Panc1 (cell line): ENCODE data around the gene NR0B1. TPM values are rescaled to one million over a fixed set of nuclear protein-coding genes. Genes with fewer than 3 reads are reported as not detected.

Experiments
- ATAC-seq: fragments of 200-7000 bp; cut with Tn5 transposase; 2 replicates; pipeline ENCODE4 v1.9.1; 2020; ENCODE audit warnings: mild to moderate bottlenecking, moderate library complexity
- BruUV-seq: library from RNA; stranded (reverse); fragments of 400-500 nt; replicated peaks from 2 replicates; lab custom pipeline; 2021; lab: Mats Ljungman, UMichigan
- CTCF ChIA-PET: fragments of 300-600 bp; sonication (Branson Sonifier 250); formaldehyde crosslinking; loops from one replicate; lab custom pipeline; 2022; ENCODE audit warnings: antibody characterized with exemption; lab: Charles Lee
- POLR2A ChIA-PET: fragments of 300-600 bp; sonication (Branson Sonifier 250); formaldehyde crosslinking; loops from one replicate; lab custom pipeline; 2022; ENCODE audit warnings: antibody characterized with exemption; lab: Charles Lee
- DNase-seq: peaks from one replicate; pipeline ENCODE4 v3.0.0-alpha.2; 2010; ENCODE audit warnings: low read depth, low spot score
- H3K27ac ChIP-seq: 2 replicates; pipeline ENCODE4 v1.5.1; 2011; ENCODE audit warnings: mild to moderate bottlenecking, low read length, inconsistent platforms
- H3K27me3 ChIP-seq: fragments of 200-500 bp; sonication (Bioruptor generic); 2 replicates; pipeline ENCODE4 v1.6.0; 2014; ENCODE audit warnings: low read length, inconsistent platforms; ENCODE audit not compliant: control insufficient read depth, insufficient read depth
- H3K36me3 ChIP-seq: fragments of 200-500 bp; sonication (Bioruptor generic); 2 replicates; pipeline ENCODE4 v1.5.1; 2014; ENCODE audit warnings: inconsistent platforms, mild to moderate bottlenecking, low read length, moderate library complexity; ENCODE audit not compliant: control insufficient read depth, insufficient read depth
- H3K4me1 ChIP-seq: 2 replicates; pipeline ENCODE4 v1.5.1; 2011; ENCODE audit warnings: inconsistent platforms, mild to moderate bottlenecking, low read length, moderate library complexity; ENCODE audit not compliant: control insufficient read depth, insufficient read depth
- H3K4me3 ChIP-seq, 2 experiments: 2 replicates each; pipeline ENCODE4 v1.5.1; 2011 to 2012; ENCODE audit warnings: low read depth in 2 of 2, low read length in 2 of 2, mild to moderate bottlenecking in 2 of 2, inconsistent platforms in 1 of 2, moderate library complexity in 1 of 2
- H3K9me3 ChIP-seq: fragments of 200-500 bp; sonication (Bioruptor generic); 2 replicates; pipeline ENCODE4 v1.5.1; 2014; ENCODE audit warnings: low read depth, mild to moderate bottlenecking, inconsistent platforms, low read length, moderate library complexity; ENCODE audit not compliant: control insufficient read depth, insufficient read depth
- POLR2AphosphoS5 ChIP-seq: IDR thresholded peaks from 2 replicates; pipeline ENCODE4 v1.6.1; 2012; ENCODE audit warnings: mild to moderate bottlenecking, low read depth, low read length, moderate library complexity
- REST ChIP-seq, 2 experiments: IDR thresholded peaks; 2 replicates each; pipeline ENCODE4 v1.6.1; 2011 to 2012; ENCODE audit warnings: low read depth in 2 of 2, control low read depth in 1 of 2, low read length in 1 of 2, mild to moderate bottlenecking in 1 of 2, moderate library complexity in 1 of 2; ENCODE audit not compliant: insufficient read depth in 1 of 2
- SIN3A ChIP-seq: IDR thresholded peaks from 2 replicates; pipeline ENCODE4 v1.6.1; 2012; ENCODE audit warnings: low read depth, mild to moderate bottlenecking, low read length, moderate library complexity, borderline replicate concordance; ENCODE audit not compliant: insufficient read depth
- TCF7L2 ChIP-seq: IDR thresholded peaks from 2 replicates; pipeline ENCODE4 v1.6.1; 2011; ENCODE audit warnings: mild to moderate bottlenecking, low read depth, low read length, inconsistent platforms
- in situ Hi-C: cut with HindIII; loops from 2 replicates; pipeline ENCODE4 v1.10.0; 2016; ENCODE audit warnings: low sequenced_read_pairs, low pct_unique_long_range_greater_than_20kb
- intact Hi-C: fragments of 100-400 bp; cut with micrococcal nuclease; formaldehyde crosslinking; loops from one replicate; pipeline ENCODE4 v1.10.0; 2022; ENCODE audit not compliant: unreplicated experiment
- total RNA-seq: library from RNA; stranded (reverse); gene quantifications from one replicate; pipeline ENCODE4 v1.2.1, GENCODE V29; 2021; ENCODE audit not compliant: unreplicated experiment
- TF ChIP-seq, protein P1 (sequence below): fragments of 450-650 bp; IDR thresholded peaks from 2 replicates; pipeline ENCODE4 v1.5.1; 2017; ENCODE audit warnings: mild to moderate bottlenecking

Gene NR0B1
- total RNA-seq, 1 experiment from 2014 or later = not detected

DNA sequence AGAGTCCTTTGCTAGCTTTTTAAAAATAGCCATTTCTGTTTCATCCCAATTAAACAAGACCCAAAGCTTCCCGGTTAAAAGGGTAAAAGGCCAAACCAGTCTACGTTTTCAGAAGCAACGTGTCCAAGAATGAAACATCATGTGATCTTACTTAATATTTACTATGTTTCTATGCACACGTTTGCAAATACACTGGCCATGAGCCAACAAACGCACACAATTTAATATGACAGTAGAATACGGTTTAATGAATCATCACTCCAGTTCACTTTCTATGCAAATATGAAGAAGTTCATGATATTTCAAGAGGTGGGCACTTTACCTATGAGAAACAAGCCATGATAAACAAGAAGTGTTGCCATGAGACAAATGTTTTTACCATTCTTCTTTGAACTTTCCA lies 4.3 kb downstream of the NR0B1 start:
- no TSS peak for BruUV-seq
- Histone ChIP-seq H3K27ac (no peak overlapping the region), H3K36me3 (no peaks in the 10 kb centered on the region), H3K9me3 (no peaks in the 10 kb centered on the region), H3K27me3 (no peaks in the 10 kb centered on the region), H3K4me3 (no peak overlapping the region), H3K4me1 (no peaks in the 10 kb centered on the region)
- TF ChIP-seq POLR2AphosphoS5 = no peak
- TF ChIP-seq TCF7L2 = no peak
- no peak for TF ChIP-seq SIN3A
- TF ChIP-seq, protein P1, sequence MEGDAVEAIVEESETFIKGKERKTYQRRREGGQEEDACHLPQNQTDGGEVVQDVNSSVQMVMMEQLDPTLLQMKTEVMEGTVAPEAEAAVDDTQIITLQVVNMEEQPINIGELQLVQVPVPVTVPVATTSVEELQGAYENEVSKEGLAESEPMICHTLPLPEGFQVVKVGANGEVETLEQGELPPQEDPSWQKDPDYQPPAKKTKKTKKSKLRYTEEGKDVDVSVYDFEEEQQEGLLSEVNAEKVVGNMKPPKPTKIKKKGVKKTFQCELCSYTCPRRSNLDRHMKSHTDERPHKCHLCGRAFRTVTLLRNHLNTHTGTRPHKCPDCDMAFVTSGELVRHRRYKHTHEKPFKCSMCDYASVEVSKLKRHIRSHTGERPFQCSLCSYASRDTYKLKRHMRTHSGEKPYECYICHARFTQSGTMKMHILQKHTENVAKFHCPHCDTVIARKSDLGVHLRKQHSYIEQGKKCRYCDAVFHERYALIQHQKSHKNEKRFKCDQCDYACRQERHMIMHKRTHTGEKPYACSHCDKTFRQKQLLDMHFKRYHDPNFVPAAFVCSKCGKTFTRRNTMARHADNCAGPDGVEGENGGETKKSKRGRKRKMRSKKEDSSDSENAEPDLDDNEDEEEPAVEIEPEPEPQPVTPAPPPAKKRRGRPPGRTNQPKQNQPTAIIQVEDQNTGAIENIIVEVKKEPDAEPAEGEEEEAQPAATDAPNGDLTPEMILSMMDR = no peak
- no peak for TF ChIP-seq REST (IDR thresholded peaks at IDR 0.05; ENCODE audit: insufficient read depth in 1 of 2, low read depth in 2 of 2, low read length in 1 of 2)
- ChIA-PET POLR2A (no interaction called here), CTCF (no interaction called here)
- in situ Hi-C loops = no loop called here
- intact Hi-C loops = no loop called here
- DNase-seq (no peak), ATAC-seq (no peak)

DNA sequence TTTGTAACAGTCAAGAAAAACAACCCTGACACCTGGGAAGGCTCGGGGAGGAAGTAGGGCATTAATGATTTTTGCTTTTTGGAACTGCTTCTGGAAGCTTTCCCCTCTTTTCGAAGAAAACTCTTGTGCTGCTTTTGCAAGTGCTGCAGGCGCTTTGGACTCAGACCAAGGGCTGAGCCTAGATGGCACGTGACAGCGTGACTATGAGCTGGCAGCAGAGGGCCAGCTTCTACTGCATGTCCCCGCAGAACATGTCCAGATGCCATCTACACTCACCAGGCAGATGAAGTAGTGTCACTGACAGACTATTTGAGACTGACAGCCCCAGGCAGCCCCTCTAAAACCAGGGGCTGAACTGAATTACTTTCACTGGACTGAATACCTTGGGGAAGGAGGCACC lies 6.2 kb downstream of the NR0B1 start:
- Histone ChIP-seq H3K36me3 (no peaks in the 10 kb centered on the region), H3K4me1 (no peaks in the 10 kb centered on the region), H3K4me3 (no peak overlapping the region), H3K9me3 (no peaks in the 10 kb centered on the region), H3K27me3 (no peaks in the 10 kb centered on the region), H3K27ac (no peak overlapping the region)
- in situ Hi-C loops = no loop called here
- no peak for TF ChIP-seq TCF7L2
- intact Hi-C loops = no loop called here
- ChIA-PET CTCF (no interaction called here), POLR2A (no interaction called here)
- ATAC-seq (no peak), DNase-seq (no peak)
- no TSS peak for BruUV-seq

DNA sequence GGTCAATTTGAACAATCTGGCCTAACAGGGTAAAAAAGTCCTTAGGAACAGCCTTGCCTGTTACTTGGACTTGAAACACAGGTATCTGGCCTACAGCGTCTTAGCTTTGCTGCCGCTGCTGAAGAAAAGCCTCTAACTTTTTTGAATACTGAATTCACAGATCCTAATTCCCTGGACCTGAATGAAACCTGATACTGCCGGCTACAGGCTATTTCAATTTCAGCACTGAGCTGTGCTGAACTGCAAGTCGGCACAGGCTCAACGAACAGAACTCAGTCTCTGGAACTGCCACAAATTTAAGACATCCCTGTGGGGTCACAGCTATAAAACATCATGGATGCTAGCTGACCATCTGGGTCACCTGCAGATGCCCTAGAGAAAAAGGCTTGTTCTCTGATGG lies 7.2 kb downstream of the NR0B1 start:
- CTCF ChIA-PET = no interaction called here
- Histone ChIP-seq H3K9me3 (no peaks in the 10 kb centered on the region), H3K4me3 (no peak overlapping the region), H3K27me3 (no peaks in the 10 kb centered on the region), H3K27ac (no peak overlapping the region), H3K36me3 (no peaks in the 10 kb centered on the region), H3K4me1 (no peaks in the 10 kb centered on the region)
- no peak for TF ChIP-seq POLR2AphosphoS5
- no peak for TF ChIP-seq SIN3A
- TF ChIP-seq, protein P1 = no peak
- no TSS peak for BruUV-seq
- POLR2A ChIA-PET = no interaction called here
- intact Hi-C loops = no loop called here
- DNase-seq (no peak), ATAC-seq (no peak)
- in situ Hi-C loops = no loop called here
